GM19193 (cell line): Measurements from ENCODE around the gene FRMPD4.

Experiments used
- POLR2A ChIP-seq: IDR thresholded peaks from 4 replicates; pipeline ENCODE4 v1.6.1; 2011; ENCODE audit not compliant: insufficient read depth, insufficient read length; ENCODE audit errors: extremely low read depth

Gene FRMPD4

GRCh38 chrX:12138361-12139313 is at the start of gene FRMPD4:
Gene FRMPD4, plus strand, starts transcription at chrX:12138473. Its CDS starts 499 bp downstream, at chrX:12138972.
- no peak for TF ChIP-seq POLR2A

- no peak for TF ChIP-seq POLR2A
Observed at GRCh38 chrX:12089740-12090139, 48.5 kb upstream of the FRMPD4 start.

- TF ChIP-seq POLR2A: no peak
Observed at GRCh38 chrX:12113321-12113720, 25.0 kb upstream of the FRMPD4 start.

- TF ChIP-seq POLR2A: no peak
Observed at GRCh38 chrX:12115377-12115776, 22.9 kb upstream of the FRMPD4 start.

- TF ChIP-seq POLR2A: no peak
Observed at GRCh38 chrX:12118134-12118533, 20.1 kb upstream of the FRMPD4 start.

- TF ChIP-seq POLR2A: no peak
Observed at GRCh38 chrX:12128017-12128416, 10.3 kb upstream of the FRMPD4 start.

- no peak for TF ChIP-seq POLR2A
Observed at GRCh38 chrX:12137951-12138360, 317 bp upstream of the FRMPD4 start.

- TF ChIP-seq POLR2A: no peak
Observed at GRCh38 chrX:12139934-12140611, 1.8 kb downstream of the FRMPD4 start.

GRCh38 chrX:12141511-12141910 is 3.2 kb downstream of the FRMPD4 start:
- TF ChIP-seq POLR2A: no peak

- TF ChIP-seq POLR2A: no peak
Observed at GRCh38 chrX:12142661-12143060, 4.4 kb downstream of the FRMPD4 start.

GRCh38 chrX:12145402-12145801 is 7.1 kb downstream of the FRMPD4 start:
- no peak for TF ChIP-seq POLR2A

GRCh38 chrX:12149670-12150407 is 11.6 kb downstream of the FRMPD4 start:
- no peak for TF ChIP-seq POLR2A

- no peak for TF ChIP-seq POLR2A
Observed at GRCh38 chrX:12153317-12153716, 15.0 kb downstream of the FRMPD4 start.

- no peak for TF ChIP-seq POLR2A
Observed at GRCh38 chrX:12153741-12154140, 15.5 kb downstream of the FRMPD4 start.

- no peak for TF ChIP-seq POLR2A
Observed at GRCh38 chrX:12159799-12160198, 21.5 kb downstream of the FRMPD4 start.
